Skeletal muscle satellite cell (primary cell): ENCODE data around the gene GAREM2.

ENCODE experiments used
- H3K27me3 ChIP-seq: 2 replicates; pipeline ENCODE4 v1.7.0; 2013; ENCODE audit warnings: low read length; ENCODE audit not compliant: control insufficient read depth, insufficient read depth
- H3K36me3 ChIP-seq: 2 replicates; pipeline ENCODE4 v1.7.0; 2013; ENCODE audit warnings: mild to moderate bottlenecking, control low read depth, low read length; ENCODE audit not compliant: insufficient read depth
- H3K4me1 ChIP-seq: 2 replicates; pipeline ENCODE4 v1.7.0; 2013; ENCODE audit warnings: low read length; ENCODE audit not compliant: control insufficient read depth, insufficient read depth
- H3K4me2 ChIP-seq: 2 replicates; pipeline ENCODE4 v1.7.0; 2013; ENCODE audit warnings: mild to moderate bottlenecking, low read length
- H3K4me3 ChIP-seq: 2 replicates; pipeline ENCODE4 v1.7.0; 2013; ENCODE audit warnings: low read length
- H3K9ac ChIP-seq: 2 replicates; pipeline ENCODE4 v1.7.0; 2013; ENCODE audit warnings: mild to moderate bottlenecking, low read depth, low read length, moderate library complexity
- H3K9me3 ChIP-seq: replicated peaks from 2 replicates; pipeline ENCODE4 v1.7.0; 2013; ENCODE audit warnings: mild to moderate bottlenecking, control low read depth, low read length

GAREM2 gene

GRCh38 chr2:26216587-26216986 lies 43.7 kb downstream of the GAREM2 start:
- Histone ChIP-seq H3K9ac (no peak overlapping the region), H3K9me3 (no peaks in the 10 kb centered on the region), H3K27me3 (no peaks in the 10 kb centered on the region), H3K4me2 (no peak overlapping the region), H3K36me3 (peaks cover 71% of the 10 kb centered on the region), H3K4me1 (no peaks in the 10 kb centered on the region), H3K4me3 (no peak overlapping the region)

GRCh38 chr2:26217720-26218119 lies 44.8 kb downstream of the GAREM2 start:
- H3K4me2 ChIP-seq, result no peak overlapping the region
- no peaks in the 10 kb centered on the region for H3K4me1 ChIP-seq
- H3K9ac ChIP-seq, result no peak overlapping the region
- H3K36me3 ChIP-seq, result peaks cover 67% of the 10 kb centered on the region
- no peaks in the 10 kb centered on the region for H3K9me3 ChIP-seq
- H3K27me3 ChIP-seq, result no peaks in the 10 kb centered on the region
- no peak overlapping the region for H3K4me3 ChIP-seq

- Histone ChIP-seq H3K9me3 (no peaks in the 10 kb centered on the region), H3K4me2 (no peak overlapping the region), H3K27me3 (no peaks in the 10 kb centered on the region), H3K4me1 (no peaks in the 10 kb centered on the region), H3K4me3 (no peak overlapping the region), H3K9ac (no peak overlapping the region), H3K36me3 (peaks cover 54% of the 10 kb centered on the region)
Measured at GRCh38 chr2:26223018-26223417, 50.1 kb downstream of the GAREM2 start.

- H3K27me3 ChIP-seq, result no peaks in the 10 kb centered on the region
- no peak overlapping the region for H3K4me3 ChIP-seq
- H3K4me2 ChIP-seq, result no peak overlapping the region
- H3K36me3 ChIP-seq, result peaks cover 60% of the 10 kb centered on the region
- no peak overlapping the region for H3K9ac ChIP-seq
- no peaks in the 10 kb centered on the region for H3K4me1 ChIP-seq
- no peaks in the 10 kb centered on the region for H3K9me3 ChIP-seq
Measured at GRCh38 chr2:26224095-26224494, 51.2 kb downstream of the GAREM2 start.

- Histone ChIP-seq H3K4me2 (no peak overlapping the region), H3K9me3 (no peaks in the 10 kb centered on the region), H3K36me3 (peaks cover 84% of the 10 kb centered on the region), H3K4me3 (no peak overlapping the region), H3K27me3 (no peaks in the 10 kb centered on the region), H3K9ac (no peak overlapping the region), H3K4me1 (no peaks in the 10 kb centered on the region)
Measured at GRCh38 chr2:26229595-26229994, 56.7 kb downstream of the GAREM2 start.

GRCh38 chr2:26230806-26231205 lies 57.9 kb downstream of the GAREM2 start:
- no peaks in the 10 kb centered on the region for H3K4me1 ChIP-seq
- H3K4me2 ChIP-seq, result no peak overlapping the region
- H3K36me3 ChIP-seq, result peaks cover 79% of the 10 kb centered on the region
- H3K9me3 ChIP-seq, result no peaks in the 10 kb centered on the region
- no peak overlapping the region for H3K4me3 ChIP-seq
- no peak overlapping the region for H3K9ac ChIP-seq
- no peaks in the 10 kb centered on the region for H3K27me3 ChIP-seq

GRCh38 chr2:26235089-26235488 lies 62.2 kb downstream of the GAREM2 start:
- Histone ChIP-seq H3K27me3 (no peaks in the 10 kb centered on the region), H3K9ac (no peak overlapping the region), H3K4me1 (peaks cover 3% of the 10 kb centered on the region), H3K9me3 (no peaks in the 10 kb centered on the region), H3K4me3 (no peak overlapping the region), H3K36me3 (peaks cover 63% of the 10 kb centered on the region), H3K4me2 (no peak overlapping the region)

GRCh38 chr2:26237868-26238267 lies 65.0 kb downstream of the GAREM2 start:
- Histone ChIP-seq H3K4me1 (peaks cover 9% of the 10 kb centered on the region), H3K4me2 (no peak overlapping the region), H3K9me3 (no peaks in the 10 kb centered on the region), H3K9ac (no peak overlapping the region), H3K4me3 (no peak overlapping the region), H3K27me3 (no peaks in the 10 kb centered on the region), H3K36me3 (peaks cover 43% of the 10 kb centered on the region)

GRCh38 chr2:26238311-26238958 lies 65.5 kb downstream of the GAREM2 start:
- no peak overlapping the region for H3K4me3 ChIP-seq
- H3K4me2 ChIP-seq, result no peak overlapping the region
- H3K27me3 ChIP-seq, result no peaks in the 10 kb centered on the region
- no peaks in the 10 kb centered on the region for H3K9me3 ChIP-seq
- peaks cover 37% of the 10 kb centered on the region for H3K36me3 ChIP-seq
- peaks cover 9% of the 10 kb centered on the region for H3K4me1 ChIP-seq
- H3K9ac ChIP-seq, result no peak overlapping the region
